ENCODE results near the gene NMT2.

The NMT2 gene

GRCh38 chr10:15088428-15089261 is 79.8 kb downstream of the NMT2 start, which contains the start of gene ACBD7:
ACBD7 (minus strand) TSS chr10:15088776; CDS start chr10:15088728, 48 bp downstream.
- DNase-seq = peak; percentile 1

- DNase-seq = no peak
Observed at GRCh38 chr10:15084502-15084922, 84.0 kb downstream of the NMT2 start.

DNA sequence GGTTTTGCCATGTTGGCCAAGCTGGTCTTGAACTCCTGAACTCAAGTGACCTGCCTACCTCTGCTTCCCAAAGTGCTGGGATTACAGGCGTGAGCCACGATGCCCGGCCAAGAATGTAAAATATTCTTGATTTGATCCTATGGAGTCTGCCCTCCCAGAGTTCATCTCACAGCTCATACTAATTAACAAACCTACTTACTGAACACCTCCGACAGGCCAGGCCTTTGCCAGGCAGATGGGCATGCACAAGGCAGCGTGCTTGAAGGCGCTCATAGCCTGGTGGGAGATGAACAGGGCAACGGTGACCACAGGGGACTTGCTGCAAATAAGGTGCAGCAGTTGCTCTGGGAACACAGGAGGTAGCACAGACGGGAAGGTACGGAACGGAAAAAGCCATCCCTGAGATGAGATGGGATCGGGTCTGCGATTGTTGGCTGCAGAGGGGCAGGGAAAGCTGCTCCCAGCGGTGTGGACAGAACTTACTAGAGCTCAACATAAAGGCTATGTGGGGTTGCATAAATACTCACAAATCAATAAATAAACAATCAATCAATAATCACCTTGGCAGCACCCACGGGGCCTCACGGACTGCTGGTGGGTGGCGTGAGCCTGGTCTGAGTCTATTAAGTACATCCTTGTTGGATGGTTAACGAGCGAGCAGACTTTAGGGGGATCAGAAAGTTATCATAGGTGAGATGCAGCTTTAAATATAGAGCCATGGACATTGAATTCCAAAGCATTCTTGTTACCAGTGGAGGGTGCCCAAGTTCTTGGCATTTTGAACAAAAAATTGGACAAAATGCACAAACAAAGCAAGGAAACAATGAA is 84.6 kb downstream of the NMT2 start:
- DNase-seq = no peak

- DNase-seq = no peak
Observed at GRCh38 chr10:15075421-15075820, 93.1 kb downstream of the NMT2 start.

- no peak for DNase-seq
Observed at GRCh38 chr10:15072358-15072757, 96.1 kb downstream of the NMT2 start.

DNA sequence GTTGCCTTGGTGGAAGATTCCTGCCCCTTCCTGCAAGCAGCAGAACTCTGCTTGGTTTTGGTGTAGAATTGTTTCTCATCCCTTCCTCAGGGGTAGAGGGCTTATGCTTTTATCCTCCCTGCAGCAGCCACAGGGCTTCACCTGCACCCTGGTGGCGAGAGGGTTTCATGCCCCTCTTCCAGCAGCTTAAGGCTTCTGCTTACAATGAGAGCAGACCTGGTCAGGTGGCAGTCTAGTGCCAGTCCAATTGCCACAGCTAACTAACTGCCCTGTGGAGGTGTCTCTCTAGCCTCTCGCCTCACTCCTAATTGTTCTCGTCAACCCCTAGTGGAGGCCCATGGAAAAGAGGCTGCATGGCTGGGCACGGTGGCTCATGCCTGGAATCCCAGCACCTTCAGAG is 99.3 kb downstream of the NMT2 start:
- DNase-seq = no peak

GRCh38 chr10:15068802-15069201 is 99.7 kb downstream of the NMT2 start:
- no peak for DNase-seq

DNA sequence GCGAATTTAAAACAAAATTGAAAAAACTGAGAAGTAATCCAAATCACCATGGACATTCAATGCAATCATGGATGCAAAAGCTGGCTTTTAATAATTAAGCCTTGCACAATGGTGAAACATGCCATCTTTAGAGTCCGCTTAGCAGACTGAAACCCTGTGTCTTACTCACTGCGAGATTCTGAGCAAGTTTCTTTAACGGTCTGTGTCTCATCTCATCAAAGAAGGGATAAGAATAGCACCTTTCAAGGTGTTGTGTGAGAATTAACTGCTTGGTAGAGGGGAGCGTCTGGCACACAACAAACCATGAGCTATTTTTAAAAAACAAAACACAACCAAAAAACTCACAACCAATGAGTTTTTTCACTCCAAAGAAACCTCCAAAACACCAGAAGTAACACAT is 101.3 kb downstream of the NMT2 start:
- DNase-seq = no peak

GRCh38 chr10:15060638-15061037 is 107.9 kb downstream of the NMT2 start:
- no peak for DNase-seq

GRCh38 chr10:15059914-15060313 is 108.6 kb downstream of the NMT2 start:
- DNase-seq = no peak

DNA sequence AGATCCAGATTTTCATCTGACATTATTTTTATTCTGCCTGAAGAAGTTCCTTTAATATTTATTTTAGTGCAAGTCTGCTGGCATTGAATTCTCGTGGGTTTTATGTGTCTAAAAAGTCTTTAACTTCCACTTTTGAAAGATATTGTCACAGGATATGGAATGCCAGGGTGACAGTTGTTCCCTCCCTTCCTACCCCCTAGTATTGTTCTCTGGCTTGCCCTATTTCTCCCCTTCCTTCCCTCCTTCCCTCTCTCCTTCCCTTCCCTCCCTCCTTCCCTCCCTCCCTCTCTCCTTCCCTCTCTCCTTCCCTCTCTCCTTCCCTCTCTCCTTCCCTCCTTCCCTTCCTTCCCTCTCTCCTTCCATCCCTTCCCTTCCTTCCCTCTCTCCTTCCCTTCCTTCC is 109.8 kb downstream of the NMT2 start:
- DNase-seq = no peak
